Measurements from ENCODE around the gene GLRX5. TPM values are rescaled to one million over a fixed set of nuclear protein-coding genes. Genes with fewer than 3 reads are reported as not detected.

GLRX5 gene
- total RNA-seq, 1 donor: 35.8 TPM

GRCh38 chr14:95516554-95517181 lies 18.2 kb upstream of the GLRX5 start, which contains the start of gene SYNE3:
Gene SYNE3, minus strand, starts transcription at chr14:95516650. Its CDS starts 40,829 bp downstream, at chr14:95475821.
- peak; percentile 53 for DNase-seq (ENCODE audit: low read depth)
- no peak for TF ChIP-seq CTCF (IDR thresholded peaks at IDR 0.05; ENCODE audit: insufficient read depth, low read depth, low read length)
- peak within 1 kb of the TSS; percentile 68 for H3K4me3 ChIP-seq (ENCODE audit: low read depth, low read length)

- no peak for TF ChIP-seq CTCF (IDR thresholded peaks at IDR 0.05; ENCODE audit: insufficient read depth, low read depth, low read length)
- no peak overlapping the region for H3K4me3 ChIP-seq (ENCODE audit: low read depth, low read length)
- DNase-seq (ENCODE audit: low read depth): peak; percentile 82
Measured at GRCh38 chr14:95518045-95518751, 16.7 kb upstream of the GLRX5 start.

- no peak for TF ChIP-seq CTCF (IDR thresholded peaks at IDR 0.05; ENCODE audit: insufficient read depth, low read depth, low read length)
- H3K4me3 ChIP-seq (ENCODE audit: low read depth, low read length): no peak overlapping the region
- DNase-seq (ENCODE audit: low read depth): peak; percentile 89
Measured at GRCh38 chr14:95519699-95520098, 15.2 kb upstream of the GLRX5 start.

GRCh38 chr14:95520346-95520745 lies 14.5 kb upstream of the GLRX5 start:
- H3K4me3 ChIP-seq (ENCODE audit: low read depth, low read length): no peak overlapping the region
- no peak for TF ChIP-seq CTCF (IDR thresholded peaks at IDR 0.05; ENCODE audit: insufficient read depth, low read depth, low read length)

GRCh38 chr14:95521001-95521400 lies 13.8 kb upstream of the GLRX5 start:
- H3K4me3 ChIP-seq (ENCODE audit: low read depth, low read length): no peak overlapping the region
- DNase-seq (ENCODE audit: low read depth): no peak
- no peak for TF ChIP-seq CTCF (IDR thresholded peaks at IDR 0.05; ENCODE audit: insufficient read depth, low read depth, low read length)

More at GRCh38 chr14:95520346-95520745, 14.5 kb upstream of the GLRX5 start:
- no peak for DNase-seq (ENCODE audit: low read depth)

- no peak overlapping the region for H3K4me3 ChIP-seq (ENCODE audit: low read depth, low read length)
- no peak for TF ChIP-seq CTCF (IDR thresholded peaks at IDR 0.05; ENCODE audit: insufficient read depth, low read depth, low read length)
- no peak for DNase-seq (ENCODE audit: low read depth)
Measured at GRCh38 chr14:95522116-95522515, 12.7 kb upstream of the GLRX5 start.
